ENCODE data around the gene TMEM200A. TPM values are rescaled to one million over a fixed set of nuclear protein-coding genes. Genes with fewer than 3 reads are reported as not detected.

TMEM200A gene
- total RNA-seq, 1 donor from 2014 or later, result 12.8 TPM

GRCh38 chr6:130460934-130461333 is 95.1 kb downstream of the TMEM200A start:
- no peak overlapping the region for H3K27ac Mint-ChIP-seq
- no peaks in the 10 kb centered on the region for H3K36me3 Mint-ChIP-seq
- Histone ChIP-seq H3K9me3 (ENCODE audit: low read depth) (no peaks in the 10 kb centered on the region), H3K79me2 (ENCODE audit: low read depth) (no peaks in the 10 kb centered on the region), H3K36me3 (no peaks in the 10 kb centered on the region), H3F3A (ENCODE audit: low read depth) (no peaks in the 10 kb centered on the region), H3K4me3 (no peak overlapping the region), H2AFZ (replicated peaks) (no peak overlapping the region), H3K27ac (no peak overlapping the region), H3K9ac (no peak overlapping the region), H4K20me1 (ENCODE audit: low read depth) (no peaks in the 10 kb centered on the region), H3K4me2 (no peak overlapping the region), H3K4me1 (no peaks in the 10 kb centered on the region), H3K27me3 (no peaks in the 10 kb centered on the region)
- no peak for TF ChIP-seq EZH2phosphoT487 (IDR thresholded peaks at IDR 0.05)
- TF ChIP-seq CTCF (IDR thresholded peaks at IDR 0.05), result no peak
- TF ChIP-seq EZH2 (IDR thresholded peaks at IDR 0.05), result no peak
- H3K4me3 Mint-ChIP-seq, result no peak overlapping the region
- peaks cover 4% of the 10 kb centered on the region for H3K27me3 Mint-ChIP-seq (ENCODE audit: insufficient read depth, low read depth)
- DNase-seq (ENCODE audit: low spot score), result no peak
- H3K9me3 Mint-ChIP-seq, result no peaks in the 10 kb centered on the region
- H3K4me1 Mint-ChIP-seq, result peaks cover 7% of the 10 kb centered on the region

- no peak overlapping the region for H2AFZ ChIP-seq (replicated peaks)
- no peak overlapping the region for H3K27ac ChIP-seq
- H3K27me3 ChIP-seq, result no peaks in the 10 kb centered on the region
- no peaks in the 10 kb centered on the region for H3K9me3 ChIP-seq (ENCODE audit: low read depth)
- no peaks in the 10 kb centered on the region for H3F3A ChIP-seq (ENCODE audit: low read depth)
- no peak overlapping the region for H3K4me2 ChIP-seq
- H3K9me3 Mint-ChIP-seq, result no peaks in the 10 kb centered on the region
- no peak overlapping the region for H3K4me3 ChIP-seq
- peaks cover 32% of the 10 kb centered on the region for H3K4me1 Mint-ChIP-seq
- no peak for TF ChIP-seq EZH2 (IDR thresholded peaks at IDR 0.05)
- TF ChIP-seq EZH2phosphoT487 (IDR thresholded peaks at IDR 0.05), result no peak
- no peak for TF ChIP-seq CTCF (IDR thresholded peaks at IDR 0.05)
- no peaks in the 10 kb centered on the region for H3K36me3 Mint-ChIP-seq
- H3K79me2 ChIP-seq (ENCODE audit: low read depth), result no peaks in the 10 kb centered on the region
- DNase-seq (ENCODE audit: low spot score), result no peak
- H3K9ac ChIP-seq, result no peak overlapping the region
- no peaks in the 10 kb centered on the region for H4K20me1 ChIP-seq (ENCODE audit: low read depth)
- no peak overlapping the region for H3K27ac Mint-ChIP-seq
- H3K4me1 ChIP-seq, result no peaks in the 10 kb centered on the region
- no peaks in the 10 kb centered on the region for H3K36me3 ChIP-seq
- H3K4me3 Mint-ChIP-seq, result no peak overlapping the region
- H3K27me3 Mint-ChIP-seq (ENCODE audit: insufficient read depth, low read depth), result peaks cover 10% of the 10 kb centered on the region
Observed at GRCh38 chr6:130466052-130466747, 100.4 kb downstream of the TMEM200A start.

GRCh38 chr6:130466748-130467061 is 100.9 kb downstream of the TMEM200A start:
- H2AFZ ChIP-seq (replicated peaks), result no peak overlapping the region
- no peaks in the 10 kb centered on the region for H3K36me3 Mint-ChIP-seq
- no peak for DNase-seq (ENCODE audit: low spot score)
- H3K9ac ChIP-seq, result no peak overlapping the region
- H3K4me2 ChIP-seq, result no peak overlapping the region
- no peaks in the 10 kb centered on the region for H3K4me1 ChIP-seq
- H4K20me1 ChIP-seq (ENCODE audit: low read depth), result no peaks in the 10 kb centered on the region
- H3K9me3 Mint-ChIP-seq, result no peaks in the 10 kb centered on the region
- no peaks in the 10 kb centered on the region for H3K27me3 ChIP-seq
- H3K4me3 Mint-ChIP-seq, result no peak overlapping the region
- no peaks in the 10 kb centered on the region for H3K36me3 ChIP-seq
- no peaks in the 10 kb centered on the region for H3F3A ChIP-seq (ENCODE audit: low read depth)
- H3K27me3 Mint-ChIP-seq (ENCODE audit: insufficient read depth, low read depth), result peaks cover 9% of the 10 kb centered on the region
- no peak overlapping the region for H3K4me3 ChIP-seq
- TF ChIP-seq CTCF (IDR thresholded peaks at IDR 0.05), result no peak
- no peak for TF ChIP-seq EZH2phosphoT487 (IDR thresholded peaks at IDR 0.05)
- TF ChIP-seq EZH2 (IDR thresholded peaks at IDR 0.05), result no peak
- H3K27ac ChIP-seq, result no peak overlapping the region
- peaks cover 32% of the 10 kb centered on the region for H3K4me1 Mint-ChIP-seq
- no peaks in the 10 kb centered on the region for H3K9me3 ChIP-seq (ENCODE audit: low read depth)
- H3K27ac Mint-ChIP-seq, result no peak overlapping the region
- H3K79me2 ChIP-seq (ENCODE audit: low read depth), result no peaks in the 10 kb centered on the region
